Umbilical cord (tissue), 2 donors: ENCODE measurements around the gene DCXR. TPM values are rescaled to one million over a fixed set of nuclear protein-coding genes. Genes with fewer than 3 reads are reported as not detected.

Experiments used
- DNase-seq: peaks from one replicate; pipeline ENCODE4 v3.0.0-alpha.2; 2015; ENCODE audit warnings: low spot score
- total RNA-seq: library from RNA; depleted of rRNA; stranded (reverse); fragments of >200 nt; gene quantifications from one replicate; pipeline ENCODE4 v1.2.3, GENCODE V29; 2014; ENCODE audit warnings: low replicate concordance; ENCODE audit not compliant: insufficient read depth

The DCXR gene
- total RNA-seq, 1 donor from 2014 or later, result 22.4 TPM

DNA sequence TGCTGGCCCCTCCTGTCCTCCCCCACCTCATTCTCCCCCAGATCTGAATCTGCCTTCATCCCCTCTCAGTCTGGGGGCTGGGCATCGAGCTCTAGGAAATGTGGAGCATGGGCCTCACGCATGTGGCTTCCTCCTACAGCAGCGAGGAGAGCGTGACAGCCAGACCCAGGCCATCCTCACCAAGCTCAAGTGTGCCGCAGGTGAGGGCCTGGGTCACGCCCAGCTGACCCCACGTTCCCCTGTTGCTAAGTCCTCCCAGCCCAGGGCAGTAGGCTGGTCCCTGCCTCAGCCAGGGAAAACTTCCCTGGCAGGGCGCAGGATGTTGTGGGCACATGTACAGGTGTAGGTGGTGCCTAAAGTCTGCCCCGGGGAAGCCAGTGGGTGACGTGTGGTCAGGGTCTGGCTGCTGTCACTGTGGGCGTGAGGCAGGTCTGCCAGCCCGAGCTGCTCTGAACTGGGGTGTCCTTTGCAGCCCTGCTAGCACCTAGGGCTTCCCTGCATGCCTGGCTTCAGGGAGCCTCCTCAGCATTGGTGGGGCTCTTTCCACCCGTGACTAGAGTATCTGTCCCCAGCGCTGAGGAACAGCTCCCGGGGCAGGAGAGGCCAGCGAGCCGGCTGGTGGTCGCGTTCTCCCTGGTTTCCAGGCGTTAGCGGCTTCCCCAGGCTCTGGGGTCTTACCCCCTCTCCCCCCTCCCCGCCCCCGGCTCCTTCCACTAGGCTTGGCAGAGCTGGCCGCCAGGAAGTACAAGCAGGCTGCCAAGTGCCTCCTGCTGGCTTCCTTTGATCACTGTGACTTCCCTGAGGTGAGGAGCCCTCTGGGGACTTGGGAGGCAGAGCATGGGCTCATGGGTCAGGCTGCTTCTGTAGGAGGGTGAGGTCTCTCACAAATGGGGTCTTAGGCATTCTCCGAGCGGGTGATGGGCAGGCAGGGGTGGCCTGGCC is 17.8 kb upstream of the DCXR start:
- DNase-seq, result no peak

DNA sequence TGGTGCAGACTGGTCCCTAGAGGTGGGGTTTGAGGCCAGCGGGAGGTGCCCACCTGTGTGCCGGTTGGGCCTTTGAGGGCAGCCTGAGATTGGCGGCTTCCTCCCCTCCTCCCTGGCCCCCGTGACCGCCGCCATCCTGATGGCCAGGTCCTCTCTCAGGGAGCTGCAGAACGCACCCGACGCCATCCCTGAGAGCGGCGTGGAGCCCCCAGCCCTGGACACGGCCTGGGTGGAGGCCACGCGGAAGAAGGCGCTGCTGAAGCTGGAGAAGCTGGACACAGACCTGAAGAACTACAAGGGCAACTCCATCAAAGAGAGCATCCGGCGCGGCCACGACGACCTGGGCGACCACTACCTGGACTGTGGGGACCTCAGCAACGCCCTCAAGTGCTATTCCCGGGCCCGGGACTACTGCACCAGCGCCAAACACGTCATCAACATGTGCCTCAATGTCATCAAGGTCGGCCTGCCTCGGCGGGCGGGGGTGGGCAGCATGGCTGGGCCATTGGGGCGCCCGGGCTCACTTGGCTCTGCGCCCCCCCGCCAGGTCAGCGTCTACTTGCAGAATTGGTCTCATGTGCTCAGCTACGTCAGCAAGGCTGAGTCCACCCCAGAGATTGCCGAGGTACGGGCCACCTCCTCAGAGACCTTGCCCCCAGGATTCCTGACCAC is 17.0 kb upstream of the DCXR start:
- no peak for DNase-seq

DNA sequence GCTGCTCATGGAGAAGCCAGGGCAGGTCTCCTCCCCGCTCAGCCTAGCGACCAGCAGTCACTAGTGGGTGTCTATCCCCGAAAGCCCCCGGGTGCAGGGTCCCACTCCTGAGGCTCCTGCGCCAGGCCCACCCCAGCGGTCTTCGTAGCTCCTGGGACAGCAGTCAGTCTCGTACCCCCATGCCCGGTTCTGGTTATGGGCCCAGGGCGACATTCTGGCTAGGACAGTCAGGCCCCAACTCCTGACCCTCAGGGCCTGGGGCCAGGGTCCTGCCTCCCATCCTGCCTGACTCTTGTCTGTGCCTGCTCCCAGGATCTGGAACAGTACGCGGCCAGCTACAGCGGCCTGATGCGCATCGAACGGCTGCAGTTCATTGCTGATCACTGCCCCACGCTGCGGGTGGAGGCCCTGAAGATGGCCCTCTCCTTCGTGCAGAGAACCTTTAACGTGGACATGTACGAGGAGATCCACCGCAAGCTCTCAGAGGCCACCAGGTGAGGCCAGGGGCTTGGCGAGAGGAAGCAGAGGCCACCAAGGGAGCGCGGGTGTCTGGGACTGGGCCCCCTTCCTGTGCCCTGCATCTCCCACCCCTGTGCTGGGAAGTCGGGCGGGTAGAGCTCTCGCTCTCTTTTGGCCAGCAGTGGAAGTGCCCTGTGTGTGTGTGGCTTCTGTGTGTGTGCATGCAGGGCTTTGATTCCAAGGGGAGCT is 16.2 kb upstream of the DCXR start:
- DNase-seq, result no peak

DNA sequence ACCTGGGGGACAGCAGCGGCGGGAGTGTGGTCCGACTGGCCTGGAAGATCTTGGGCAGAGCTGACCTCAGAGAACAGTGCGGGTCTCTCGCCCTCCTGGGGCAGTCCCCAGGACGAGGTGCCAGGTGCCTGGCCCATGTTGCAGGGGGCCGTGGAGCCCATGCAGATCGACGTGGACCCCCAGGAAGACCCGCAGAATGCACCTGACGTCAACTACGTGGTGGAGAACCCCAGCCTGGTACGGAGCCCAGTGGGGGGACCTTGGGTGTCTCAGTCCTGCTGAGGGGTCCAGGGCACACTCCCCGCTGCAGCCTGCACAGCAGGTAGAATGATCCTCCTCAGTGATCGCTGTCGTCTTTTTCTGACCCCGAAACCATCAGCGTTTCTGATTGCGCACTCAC is 15.6 kb upstream of the DCXR start:
- no peak for DNase-seq

DNA sequence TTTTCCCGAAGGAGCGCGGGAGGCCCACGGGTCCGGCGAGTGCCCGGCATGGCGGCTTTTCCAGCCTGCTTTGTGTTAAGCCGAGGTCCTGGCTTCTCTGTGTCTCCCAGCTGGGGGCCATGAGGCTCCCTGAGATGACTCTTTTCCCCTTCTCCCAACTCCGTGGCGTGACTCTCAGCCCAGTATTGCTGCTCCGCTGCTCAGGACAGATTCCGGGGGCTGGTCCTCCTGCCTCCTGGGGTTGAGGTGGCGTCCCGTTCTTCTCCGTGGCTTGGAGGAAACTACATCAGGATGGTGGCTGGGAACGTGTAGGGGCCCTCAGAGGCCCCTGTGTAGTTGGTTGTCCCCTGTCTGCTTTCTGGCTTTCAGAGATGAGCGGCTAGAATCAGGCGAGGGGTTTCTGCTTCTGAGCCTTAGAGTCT is 15.2 kb upstream of the DCXR start:
- no peak for DNase-seq

DNA sequence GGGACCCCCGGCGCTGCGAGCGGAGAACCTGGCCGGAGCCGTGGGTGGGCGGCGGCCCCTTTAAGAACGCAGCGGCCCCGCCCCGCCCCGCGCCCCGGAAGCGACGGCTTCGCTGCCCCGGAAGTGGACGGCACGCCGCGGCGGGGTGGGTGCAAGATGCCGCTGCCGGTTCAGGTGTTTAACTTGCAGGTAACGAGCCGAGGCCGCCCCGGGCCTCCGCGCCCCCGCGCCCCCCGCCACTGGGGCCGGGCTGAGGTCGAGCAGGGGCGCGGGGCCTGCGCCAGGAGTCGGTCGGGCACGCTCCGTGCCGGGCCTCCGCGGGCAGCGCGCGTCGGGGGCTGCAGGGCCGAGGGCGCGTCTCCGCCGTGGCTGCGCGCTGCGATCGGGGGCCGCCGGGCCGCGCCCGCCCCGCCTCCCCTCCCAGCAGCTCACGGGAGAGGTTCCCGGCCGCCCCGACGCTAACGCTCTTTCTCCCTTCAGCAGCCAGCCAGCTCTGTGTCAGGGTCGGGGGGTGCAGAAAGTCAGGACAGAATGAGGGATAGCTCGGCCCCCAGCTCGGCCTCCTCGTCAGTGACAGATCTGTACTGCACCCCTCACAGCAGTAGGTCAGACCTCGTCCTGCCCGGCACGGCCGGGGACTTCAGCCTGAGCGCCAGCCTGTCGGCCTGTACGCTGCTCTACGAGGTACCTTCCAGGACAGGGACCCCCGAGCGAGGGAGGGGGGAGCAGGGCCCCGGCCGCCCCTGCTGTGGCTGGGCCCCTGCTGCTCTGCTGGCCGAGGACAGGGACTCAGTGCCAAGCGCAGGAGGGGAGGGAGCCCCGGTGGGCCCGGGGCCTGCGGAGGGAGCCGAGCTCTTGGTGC is 14.5 kb upstream of the DCXR start, which contains the start of the genes GPS1 and RFNG:
Gene GPS1 (plus strand): TSS at position 123 of the 862 bp plus-strand sequence. CDS start 34 bp downstream, at position 157.
Gene RFNG (minus strand): TSS at position 36 of the 862 bp plus-strand sequence. CDS start 45 bp downstream, outside the sequence.
- peak; percentile 69 for DNase-seq

DNA sequence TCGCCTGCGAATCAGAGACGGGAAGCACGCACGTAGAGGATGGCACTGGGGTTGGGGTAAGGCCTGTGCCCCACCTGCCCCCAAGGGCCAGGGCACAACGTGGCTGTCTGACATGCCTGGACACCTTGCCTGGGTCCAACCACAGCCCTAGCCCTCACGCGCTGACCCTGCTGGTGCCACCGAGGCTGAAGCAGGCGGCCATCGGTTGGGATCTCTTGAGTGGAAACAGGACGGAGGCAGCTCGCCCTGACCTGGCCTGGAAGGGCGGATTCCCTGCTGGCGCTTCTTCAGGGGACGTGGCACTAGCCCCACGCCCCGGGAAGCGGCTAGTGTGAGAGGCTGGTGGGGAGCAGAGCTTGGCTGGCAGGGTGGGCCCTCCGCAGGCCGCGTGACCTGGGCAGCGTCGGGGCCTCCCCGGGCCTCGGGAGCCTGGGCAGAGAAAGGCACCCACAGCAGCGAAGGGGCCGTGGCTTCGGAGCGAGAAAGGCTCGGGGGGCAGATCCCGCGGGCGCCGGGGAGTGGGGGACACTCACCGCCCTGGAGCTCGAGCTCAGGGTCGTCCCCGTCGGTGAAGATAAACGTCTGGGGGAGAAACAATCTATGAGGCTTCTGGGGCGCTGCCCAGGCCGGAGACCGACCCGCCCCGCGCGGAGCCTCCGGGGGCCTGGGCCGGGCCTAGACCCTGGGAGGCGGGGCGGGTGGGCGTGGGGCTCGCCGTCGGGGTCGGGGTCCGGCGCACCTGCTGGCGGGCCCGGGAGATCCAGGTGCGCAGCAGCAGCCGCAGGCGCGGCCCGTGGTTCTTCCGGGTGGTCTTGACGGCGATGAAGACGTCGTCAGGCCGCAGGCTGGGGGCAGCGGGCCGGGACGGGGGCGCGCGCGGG is 13.5 kb upstream of the DCXR start:
- DNase-seq, result peak; percentile 24

DNA sequence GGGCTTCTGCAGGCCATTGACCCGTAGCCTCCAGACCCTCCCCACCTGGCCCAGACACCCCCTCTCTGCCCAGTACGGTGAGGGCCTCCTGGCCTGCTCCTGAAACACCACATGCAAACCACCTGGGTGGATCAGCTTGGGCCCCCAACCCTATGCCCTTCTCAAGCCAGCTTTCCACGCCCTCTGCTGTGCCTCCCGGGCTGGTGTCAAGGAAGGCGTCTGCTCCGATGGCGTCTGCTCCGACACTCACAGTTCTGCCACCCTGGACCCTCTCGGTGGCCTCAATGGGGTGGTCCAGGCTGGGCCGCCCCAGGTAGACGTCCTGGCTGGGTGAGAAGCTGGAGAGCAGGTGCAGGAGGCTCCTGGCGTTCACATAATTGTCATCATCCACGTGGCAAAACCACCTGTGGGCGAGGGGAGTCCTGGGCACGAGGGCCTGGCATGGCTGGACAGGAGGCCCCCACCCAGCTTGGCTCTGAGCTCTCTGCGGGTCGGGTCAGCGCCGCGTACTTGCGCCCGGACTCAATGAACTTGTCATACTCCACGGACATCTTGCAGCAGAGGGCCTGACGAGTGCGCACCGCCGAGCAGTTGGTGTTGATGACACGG is 12.8 kb upstream of the DCXR start:
- DNase-seq, result no peak

DNA sequence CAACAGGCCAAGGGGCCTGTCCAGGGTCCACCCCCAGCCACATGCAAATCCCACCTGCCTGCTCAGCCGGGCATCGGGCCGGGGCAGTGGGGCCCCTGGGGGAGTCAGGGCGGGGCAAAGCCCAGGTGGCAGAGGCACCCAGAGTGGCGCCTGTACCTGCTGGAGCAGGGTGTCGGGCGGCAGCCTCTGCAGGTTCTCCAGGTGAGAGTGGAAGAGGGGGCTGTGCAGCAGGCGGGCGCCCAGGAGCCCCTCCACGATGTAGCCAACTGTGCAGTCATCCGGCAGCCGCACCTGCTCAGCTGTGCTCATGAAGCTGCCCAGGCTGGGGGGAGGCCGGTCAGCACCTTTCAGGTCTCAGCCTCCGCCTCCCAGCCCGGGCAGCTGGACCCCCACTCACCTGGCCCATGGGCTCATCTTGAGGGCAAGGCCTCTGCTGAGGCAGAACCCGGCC is 12.0 kb upstream of the DCXR start:
- no peak for DNase-seq

DNA sequence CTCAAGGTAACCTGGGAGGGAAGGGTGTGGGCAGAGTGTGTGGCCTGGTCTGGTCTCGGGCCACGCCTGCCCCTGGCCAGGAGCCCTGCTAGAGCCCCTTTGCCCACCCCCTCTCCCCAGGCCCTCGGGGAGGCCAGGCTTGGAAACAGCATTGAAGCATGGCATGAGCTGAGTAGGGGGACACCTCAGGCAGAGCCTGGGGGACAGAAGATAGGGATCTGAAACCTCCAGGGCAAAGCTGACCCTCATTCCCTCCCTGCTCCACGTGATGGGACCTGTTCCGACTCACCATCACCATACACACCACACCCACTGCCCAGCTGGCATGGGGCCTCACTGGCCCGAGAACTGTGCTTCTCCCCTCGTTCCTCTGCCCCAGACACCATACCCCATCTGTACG is 11.6 kb upstream of the DCXR start:
- no peak for DNase-seq

DNA sequence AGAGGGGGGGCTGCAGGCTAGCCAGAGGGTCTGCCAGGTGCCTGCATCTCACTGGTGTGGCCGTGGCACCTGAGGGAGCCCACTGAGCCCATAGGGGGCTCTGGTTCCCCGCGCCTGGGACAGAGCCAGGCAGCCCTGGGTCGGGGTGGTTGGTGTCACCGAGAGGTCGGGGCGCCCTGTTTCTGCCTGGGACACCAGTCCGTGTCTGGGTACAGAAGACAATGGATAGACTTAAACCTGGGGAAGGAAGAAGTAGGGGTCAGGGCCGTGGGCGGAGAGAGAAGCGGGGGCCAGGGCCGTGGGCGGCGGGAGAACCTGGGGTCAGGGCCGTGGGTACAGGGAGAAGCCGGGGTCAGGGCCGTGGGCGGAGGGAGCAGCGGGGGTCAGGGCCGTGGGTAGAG is 11.1 kb upstream of the DCXR start:
- DNase-seq, result no peak

DNA sequence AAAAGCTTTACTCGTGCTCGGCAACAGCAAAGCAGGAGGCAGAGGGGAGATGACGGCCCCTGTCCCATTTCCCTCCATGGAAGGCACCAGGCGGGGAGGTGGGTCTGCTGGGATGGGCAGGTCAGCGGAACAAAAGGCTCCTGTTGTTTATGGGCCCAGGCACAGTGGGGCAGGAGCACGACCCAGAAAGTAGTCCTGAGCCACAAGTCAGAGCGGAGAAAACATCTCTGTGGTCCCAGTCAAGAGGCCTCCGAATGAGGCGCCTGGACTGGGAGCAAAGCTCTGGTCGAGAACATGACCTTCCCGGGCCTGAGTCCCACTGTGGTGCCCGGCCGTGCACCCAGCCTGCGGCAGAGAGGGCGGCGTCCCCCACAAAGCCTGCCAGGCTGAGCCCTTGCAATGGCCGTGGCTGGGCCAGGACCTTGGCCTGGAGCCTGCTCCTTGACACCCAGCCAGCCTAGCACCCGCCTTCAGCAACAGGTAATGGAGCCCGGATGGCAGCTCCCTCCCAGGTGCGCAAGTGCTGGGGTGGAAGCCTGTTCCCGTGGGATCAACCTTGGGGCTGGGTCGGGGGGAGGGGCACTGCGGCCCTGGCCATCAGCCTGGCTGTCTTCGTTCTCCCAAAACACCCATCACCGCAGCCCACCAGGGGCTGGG is 10.5 kb upstream of the DCXR start:
- no peak for DNase-seq

DNA sequence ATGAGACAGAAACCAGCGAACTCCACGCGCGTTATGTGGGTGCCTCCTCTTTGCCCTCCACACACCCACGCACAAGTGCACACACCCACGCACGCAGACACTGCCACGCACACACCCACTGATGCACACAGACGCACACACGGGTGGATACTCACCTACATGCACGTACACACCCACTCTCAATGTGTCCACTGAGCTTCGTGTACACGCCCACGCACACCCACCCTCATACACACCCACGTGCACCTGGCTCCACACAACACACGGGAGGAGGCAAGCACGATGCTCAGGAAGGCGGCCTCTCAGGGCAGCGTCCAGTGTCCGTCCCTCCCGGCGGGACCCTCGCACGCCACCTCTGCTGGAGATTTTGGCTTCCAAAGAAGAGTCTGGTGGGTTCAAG is 9.9 kb upstream of the DCXR start:
- no peak for DNase-seq

DNA sequence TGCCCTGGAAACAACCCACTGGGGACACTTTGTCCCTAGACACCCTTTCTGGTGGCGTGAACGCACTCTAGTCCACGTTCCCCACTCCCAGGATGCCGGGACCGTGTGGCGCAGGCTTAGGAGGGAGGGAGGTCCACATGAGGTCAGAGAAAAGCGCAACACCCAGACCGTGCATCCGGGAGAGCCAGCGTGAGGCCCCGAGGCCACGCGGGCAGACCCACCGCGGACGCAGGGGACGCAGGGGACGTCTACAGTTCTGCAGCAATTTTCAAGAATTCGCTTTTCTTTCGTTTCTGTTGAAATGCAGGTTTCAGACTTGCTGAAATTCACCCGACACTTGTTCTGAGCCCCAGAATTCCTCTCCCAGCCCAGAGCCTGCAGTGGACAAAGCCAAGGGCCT is 9.4 kb upstream of the DCXR start:
- DNase-seq, result no peak

DNA sequence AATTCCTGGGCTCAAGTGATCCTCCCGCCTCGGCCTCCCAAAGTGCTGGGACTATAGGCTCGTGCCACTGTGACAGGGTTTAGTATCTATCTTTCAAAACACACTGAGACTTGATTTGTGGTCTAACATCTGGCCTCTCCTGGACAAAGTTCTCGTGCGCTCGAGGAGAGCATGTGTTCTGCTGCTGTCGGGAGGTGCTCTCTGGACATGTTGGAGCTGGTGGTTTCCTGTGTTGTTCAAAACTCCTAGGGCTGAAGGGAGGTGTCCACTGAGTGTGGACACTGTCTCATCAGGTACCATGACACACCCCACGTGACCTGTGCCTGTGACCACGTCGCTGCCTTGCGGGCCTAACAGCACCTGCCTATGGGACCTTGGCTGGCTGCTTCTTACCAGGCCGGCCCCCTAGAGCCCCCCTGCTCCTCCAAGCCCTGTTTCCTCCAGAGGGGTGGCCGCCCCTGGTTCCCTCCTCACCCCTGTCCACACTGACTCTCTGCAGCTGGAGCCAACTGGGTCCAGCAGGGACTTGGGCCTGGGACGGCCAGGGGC is 8.5 kb upstream of the DCXR start:
- no peak for DNase-seq

DNA sequence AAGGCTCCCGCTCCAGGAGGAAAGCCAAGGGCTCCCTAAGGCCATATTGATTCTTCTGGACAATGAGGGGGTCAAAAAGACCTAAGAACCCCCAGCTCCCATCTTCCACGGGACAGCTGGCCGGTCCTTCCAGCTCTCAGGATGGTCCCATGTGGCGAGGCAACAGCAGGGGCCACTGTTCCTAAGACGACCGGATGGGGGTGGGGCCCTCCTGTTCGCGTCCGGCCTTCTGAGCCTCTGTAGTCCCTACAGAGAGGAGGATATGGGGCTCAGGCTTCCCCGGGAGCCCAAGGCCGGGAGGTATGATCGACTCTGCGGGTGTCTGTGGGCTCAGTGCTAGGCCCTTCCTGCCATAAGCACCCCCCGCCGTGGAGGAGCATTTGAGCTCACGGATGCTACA is 6.0 kb upstream of the DCXR start:
- no peak for DNase-seq

DNA sequence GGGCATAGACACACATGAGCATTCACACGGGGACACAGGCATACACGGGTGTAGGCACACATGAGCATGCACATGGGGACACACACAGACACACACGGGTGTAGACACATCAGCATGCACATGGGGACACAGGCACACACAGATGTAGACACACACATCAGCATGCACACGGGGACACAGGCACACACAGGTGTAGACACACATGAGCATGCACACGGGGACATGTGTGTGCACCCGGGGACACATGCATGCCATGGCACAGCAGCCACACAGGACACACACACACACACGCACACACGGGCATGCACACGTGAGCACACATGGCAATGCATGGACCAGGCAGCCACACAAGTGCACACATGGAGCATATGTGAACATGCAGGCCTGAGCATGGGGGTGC is 5.2 kb upstream of the DCXR start:
- DNase-seq, result no peak

DNA sequence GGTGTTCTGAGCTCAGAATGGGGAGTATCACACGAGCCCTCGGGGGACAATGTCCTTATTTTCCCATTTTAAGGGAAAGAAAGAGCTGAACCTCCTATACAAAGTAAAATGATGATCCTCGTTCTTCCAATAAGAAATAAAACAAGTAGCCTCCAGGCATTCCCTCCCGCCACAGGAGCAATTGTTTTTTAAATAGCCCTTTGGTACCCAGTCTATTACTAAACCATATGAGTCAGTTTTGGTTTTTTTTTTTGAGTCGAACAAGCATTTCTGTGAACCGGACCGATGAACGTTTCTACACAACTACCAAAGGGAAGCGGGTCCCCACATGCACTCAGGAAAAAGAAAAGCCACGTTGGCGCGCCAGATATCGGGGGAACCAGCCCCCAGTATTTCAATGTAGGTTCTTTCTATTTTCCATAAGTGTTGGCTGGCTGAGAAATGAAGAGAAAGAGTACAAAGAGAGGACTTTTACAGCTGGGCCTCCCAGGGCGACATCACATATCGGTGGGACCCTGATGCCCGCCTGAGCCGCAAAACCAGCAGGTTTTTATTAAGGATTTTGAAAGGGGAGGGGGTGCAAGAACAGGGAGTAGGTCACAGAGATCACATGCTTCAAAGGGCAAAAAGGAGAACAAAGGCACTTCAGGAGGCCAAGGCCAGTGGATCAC is 3.8 kb upstream of the DCXR start:
- DNase-seq, result no peak
